GM12891 (cell line): ENCODE data around the gene DUSP5.

Experiments
- PAX5 ChIP-seq: IDR thresholded peaks from 2 replicates; pipeline ENCODE4 v1.6.1; 2011; ENCODE audit warnings: low read length, moderate library complexity, mild to moderate bottlenecking; ENCODE audit not compliant: insufficient read depth, severe bottlenecking
- POLR2A ChIP-seq: IDR thresholded peaks from 2 replicates; pipeline ENCODE4 v1.6.1; 2011; ENCODE audit warnings: low read depth, low read length, control low read depth
- POLR2AphosphoS5 ChIP-seq: IDR thresholded peaks from 2 replicates; pipeline ENCODE4 v1.6.1; 2011; ENCODE audit warnings: low read depth, low read length, control low read depth
- SPI1 ChIP-seq: IDR thresholded peaks from 2 replicates; pipeline ENCODE4 v1.6.1; 2011; ENCODE audit warnings: low read depth, low read length, control low read depth
- TAF1 ChIP-seq: IDR thresholded peaks from 2 replicates; pipeline ENCODE4 v1.6.1; 2011; ENCODE audit warnings: low read depth, low read length, control low read depth

DNA sequence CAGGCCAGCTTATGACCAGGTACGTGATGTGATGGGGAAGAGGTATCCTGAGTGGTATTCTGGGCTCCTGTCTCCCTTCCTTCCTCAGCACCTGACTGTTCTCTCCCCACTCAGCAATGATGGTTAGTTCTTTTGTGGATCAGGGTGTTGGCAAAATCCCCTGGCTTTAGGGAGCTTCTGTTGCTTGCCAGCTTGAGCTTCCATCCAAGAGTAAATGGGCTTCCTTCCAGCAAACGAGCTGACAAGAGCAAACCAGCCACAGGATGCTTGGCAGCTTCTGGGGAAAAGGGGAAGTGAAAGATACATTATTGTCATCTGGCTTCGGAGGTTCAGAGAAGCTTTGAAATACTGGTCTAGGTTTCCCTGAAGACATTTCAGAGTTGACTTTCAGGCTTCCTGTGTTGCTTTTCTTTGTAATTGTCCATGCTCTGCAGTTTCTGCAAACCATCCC lies 5.2 kb downstream of the DUSP5 start:
- TF ChIP-seq SPI1 = peak; percentile 100
- no peak for TF ChIP-seq POLR2A
- peak; percentile 33; the same call in 1 of the 2 replicates for TF ChIP-seq POLR2AphosphoS5
- no peak for TF ChIP-seq PAX5
- TF ChIP-seq TAF1 = no peak
